Raji (cell line): ENCODE data around the gene WDPCP.

Experiments
- POLR2A ChIP-seq: IDR thresholded peaks from 2 replicates; pipeline ENCODE4 v1.6.1; 2011; ENCODE audit warnings: low read depth, low read length, control low read depth; ENCODE audit not compliant: insufficient read depth

WDPCP gene

GRCh38 chr2:63438181-63438580 lies 150.1 kb downstream of the WDPCP start:
- no peak for TF ChIP-seq POLR2A

DNA sequence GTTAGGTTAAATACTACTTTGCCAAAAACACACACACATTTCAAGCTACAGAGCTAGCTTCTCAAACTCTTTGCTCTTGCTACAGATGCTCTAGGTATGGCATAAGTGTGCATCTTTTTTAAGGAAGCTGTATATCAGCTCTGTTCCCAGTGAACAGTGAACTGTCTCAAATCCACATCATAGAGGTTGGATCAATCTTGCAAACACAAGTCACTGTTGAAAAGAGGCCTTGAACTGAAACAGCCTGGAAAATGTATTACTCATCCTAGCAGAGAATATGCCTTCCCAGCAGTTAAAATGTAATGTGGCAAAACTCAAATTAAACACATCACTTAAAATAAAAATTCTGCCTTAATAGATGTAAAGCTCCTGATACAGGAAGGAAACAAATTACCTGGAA lies 151.8 kb downstream of the WDPCP start:
- no peak for TF ChIP-seq POLR2A

DNA sequence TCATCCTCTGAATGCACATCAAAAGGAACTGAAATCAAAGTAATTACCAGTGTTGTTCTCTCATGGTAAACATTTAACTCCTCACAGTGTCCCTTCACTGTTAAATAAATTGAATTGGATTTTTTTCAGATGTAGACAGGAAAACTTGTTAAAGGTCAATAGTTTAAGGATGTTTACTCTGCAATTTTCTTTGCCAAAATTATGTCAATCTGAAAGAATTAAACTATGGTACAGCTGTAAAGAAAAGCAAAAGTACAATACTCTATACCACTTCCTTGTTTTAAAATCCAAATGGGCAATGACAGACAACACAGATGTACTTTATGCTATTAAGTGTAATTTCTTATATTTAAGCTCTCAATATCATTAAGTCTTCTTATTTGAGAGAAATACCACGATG lies 153.2 kb downstream of the WDPCP start:
- no peak for TF ChIP-seq POLR2A

DNA sequence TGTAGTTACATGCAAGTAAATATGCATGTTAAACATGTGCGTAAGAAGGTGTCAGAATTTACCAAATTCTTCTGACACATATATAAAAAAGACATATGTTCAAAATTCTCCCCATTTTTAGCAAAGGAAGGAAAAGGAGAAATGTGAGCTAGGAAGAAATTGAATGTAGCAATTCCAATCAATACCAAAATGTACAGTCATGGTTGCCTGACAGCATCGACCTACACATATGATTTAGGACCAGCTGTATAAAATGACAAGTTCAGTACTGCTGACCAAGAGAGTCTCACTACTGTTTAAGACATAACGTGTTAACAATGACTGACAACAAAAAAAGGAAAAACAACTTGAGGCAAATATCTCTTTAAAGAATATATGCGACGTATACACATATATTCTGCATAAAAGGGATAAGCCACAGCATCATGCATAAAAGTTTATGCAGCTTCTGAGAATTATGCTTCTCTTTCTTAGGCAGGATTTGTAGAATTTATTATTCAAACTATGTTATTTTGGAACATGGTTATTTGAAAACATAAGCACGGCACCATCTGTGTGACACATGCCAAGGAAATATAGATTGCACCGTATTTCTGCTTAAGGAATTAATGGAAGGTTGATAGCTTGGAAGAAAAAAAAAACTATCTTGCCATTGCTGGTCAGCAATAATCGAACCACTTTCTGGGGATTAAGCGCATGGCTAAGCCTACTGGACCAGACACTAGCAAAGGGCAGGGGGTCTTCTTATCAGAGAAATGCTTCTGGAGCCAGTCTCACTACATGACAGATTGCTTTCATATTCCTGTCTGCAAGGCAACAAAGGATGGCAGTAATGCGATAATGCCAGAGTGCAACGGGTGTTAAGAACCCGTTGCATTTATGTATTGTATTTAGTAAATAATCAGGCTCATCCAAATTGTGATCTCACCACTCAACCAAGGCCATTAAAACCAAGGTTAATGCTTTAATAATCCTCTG lies 154.0 kb downstream of the WDPCP start:
- no peak for TF ChIP-seq POLR2A

DNA sequence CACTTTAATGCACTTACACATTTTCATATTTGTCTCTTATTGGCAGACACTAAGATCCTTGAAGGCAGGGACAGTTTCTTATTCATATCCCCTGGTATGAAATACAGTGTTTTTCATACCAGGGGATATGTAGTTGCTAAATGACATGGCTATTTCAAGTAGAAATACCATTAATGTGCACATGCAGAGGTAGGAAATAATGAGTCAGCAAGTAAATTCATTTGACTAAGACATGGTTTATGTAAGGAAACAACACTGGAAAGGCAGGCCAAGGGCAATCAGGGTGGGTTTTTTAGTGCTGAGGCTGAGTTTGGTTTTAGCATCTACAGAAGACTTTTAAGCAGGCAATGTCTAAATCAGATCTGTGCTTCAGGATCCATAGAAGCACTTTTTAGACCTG lies 155.9 kb downstream of the WDPCP start:
- TF ChIP-seq POLR2A = no peak

DNA sequence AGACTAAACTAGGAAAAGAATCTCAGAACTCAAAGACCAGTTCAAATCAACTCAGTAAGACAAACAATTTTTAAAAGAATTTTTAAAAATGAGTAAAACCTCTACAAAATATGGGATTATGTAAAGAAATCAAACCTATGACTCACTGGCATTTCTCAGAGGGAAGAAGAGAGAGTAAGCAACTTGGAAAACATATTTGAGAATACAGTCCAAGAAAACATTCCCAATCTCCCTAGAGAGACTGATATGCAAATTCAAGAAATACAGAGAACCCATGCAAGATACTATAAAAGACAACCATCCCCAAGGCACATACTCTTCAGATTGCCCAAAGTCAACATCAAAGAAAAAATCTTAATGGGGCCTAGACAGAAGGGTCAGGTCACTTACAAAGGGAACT lies 162.7 kb downstream of the WDPCP start:
- no peak for TF ChIP-seq POLR2A

- no peak for TF ChIP-seq POLR2A
Observed at GRCh38 chr2:63425079-63425416, 163.2 kb downstream of the WDPCP start.

- TF ChIP-seq POLR2A = no peak
Observed at GRCh38 chr2:63424329-63425078, 163.8 kb downstream of the WDPCP start.

DNA sequence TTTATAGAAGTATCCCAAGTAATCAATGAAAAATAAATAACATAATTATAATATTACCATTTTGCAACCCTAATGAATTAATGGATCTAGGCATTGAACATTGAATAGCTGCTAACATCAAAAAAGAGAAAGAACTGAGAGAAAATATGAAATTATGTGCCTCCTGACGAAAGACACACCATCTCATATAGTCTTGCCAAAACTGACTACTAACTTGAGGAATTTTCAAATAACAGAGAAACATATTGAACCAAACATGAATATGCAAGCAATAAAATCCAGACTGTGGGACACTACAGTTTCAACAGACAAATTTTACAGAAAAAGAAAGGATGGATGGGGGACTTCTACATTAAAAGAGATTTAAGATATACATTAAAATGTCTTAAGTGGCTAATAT lies 165.7 kb downstream of the WDPCP start:
- TF ChIP-seq POLR2A = no peak

DNA sequence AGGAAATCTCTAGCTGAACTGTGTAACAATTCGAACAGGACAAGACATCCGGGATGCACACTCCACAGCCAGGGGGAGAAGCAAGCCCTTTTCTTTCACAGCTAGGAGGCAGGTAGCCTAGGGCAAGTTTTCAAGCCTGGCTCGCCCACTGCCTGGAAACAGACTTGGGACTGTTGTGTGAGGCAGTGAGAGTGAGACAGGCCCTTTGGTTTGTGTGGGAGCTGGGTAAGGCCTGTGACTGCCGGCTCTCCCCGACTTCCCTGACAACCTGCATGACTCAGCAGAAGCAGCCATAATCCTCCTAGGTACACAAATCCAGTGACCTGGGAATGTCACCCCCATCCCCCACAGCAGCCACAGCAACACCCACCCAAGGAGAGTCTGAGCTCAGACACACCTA lies 179.7 kb downstream of the WDPCP start:
- TF ChIP-seq POLR2A = no peak

DNA sequence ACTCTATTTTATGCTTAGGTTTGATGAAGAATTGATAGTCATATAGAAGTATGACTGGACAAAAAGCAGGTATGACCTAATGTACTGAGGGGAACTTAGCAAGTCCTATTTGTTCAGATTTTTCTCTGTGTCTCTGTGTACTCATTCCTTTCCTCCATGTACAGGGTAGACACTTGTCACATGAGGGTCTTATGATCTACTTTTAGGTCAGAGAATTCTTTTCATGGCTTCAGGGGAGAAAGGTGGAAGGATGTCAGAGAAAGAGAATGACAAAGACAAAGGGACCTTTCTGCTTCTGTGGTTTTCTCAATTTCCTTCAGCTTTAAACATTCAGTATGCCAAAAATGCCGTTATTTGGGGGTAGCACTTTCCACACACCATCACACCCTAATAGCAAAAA lies 181.6 kb downstream of the WDPCP start:
- TF ChIP-seq POLR2A = no peak

GRCh38 chr2:63403820-63404219 lies 184.5 kb downstream of the WDPCP start:
- TF ChIP-seq POLR2A = no peak

DNA sequence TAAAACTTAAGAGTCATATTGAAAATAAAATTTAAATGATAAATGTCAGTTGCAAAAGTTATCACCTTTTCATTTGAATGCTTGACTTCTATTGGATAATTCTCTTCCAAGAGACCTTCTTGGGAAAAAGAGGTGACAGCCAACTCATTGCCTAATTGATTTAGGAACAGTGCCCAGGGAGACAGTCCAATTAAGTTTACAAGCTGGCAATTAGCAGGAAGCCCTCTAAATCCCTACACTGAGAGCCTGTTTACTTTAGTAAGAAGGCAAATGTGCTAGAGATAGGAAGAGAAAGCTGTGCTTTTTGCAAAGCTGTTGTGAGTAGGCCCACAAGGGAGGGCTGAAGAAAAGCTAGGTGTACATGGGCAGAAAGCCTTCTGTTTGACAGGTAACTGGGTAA lies 189.1 kb downstream of the WDPCP start:
- no peak for TF ChIP-seq POLR2A

- no peak for TF ChIP-seq POLR2A
Observed at GRCh38 chr2:63379451-63379850, 208.8 kb downstream of the WDPCP start.

DNA sequence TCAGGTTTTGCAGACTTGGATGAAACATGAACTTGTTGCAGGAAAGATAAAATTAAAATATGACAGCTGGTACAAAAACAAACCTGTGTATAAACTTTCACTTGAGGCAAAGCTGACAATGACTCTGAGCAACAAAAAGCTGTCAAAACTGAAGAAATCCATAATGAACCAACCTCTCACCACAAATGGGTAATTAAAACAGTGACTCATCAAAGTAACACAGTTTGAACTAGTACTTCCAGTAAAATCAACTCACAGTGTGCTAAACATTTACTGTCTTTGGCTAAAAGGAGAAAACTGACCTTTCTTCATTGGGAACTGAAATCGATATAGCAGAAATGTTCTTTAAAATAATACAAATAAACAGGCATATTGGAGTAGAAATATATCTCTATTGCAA lies 209.7 kb downstream of the WDPCP start:
- no peak for TF ChIP-seq POLR2A

- TF ChIP-seq POLR2A = no peak
Observed at GRCh38 chr2:63374341-63374740, 213.9 kb downstream of the WDPCP start.

DNA sequence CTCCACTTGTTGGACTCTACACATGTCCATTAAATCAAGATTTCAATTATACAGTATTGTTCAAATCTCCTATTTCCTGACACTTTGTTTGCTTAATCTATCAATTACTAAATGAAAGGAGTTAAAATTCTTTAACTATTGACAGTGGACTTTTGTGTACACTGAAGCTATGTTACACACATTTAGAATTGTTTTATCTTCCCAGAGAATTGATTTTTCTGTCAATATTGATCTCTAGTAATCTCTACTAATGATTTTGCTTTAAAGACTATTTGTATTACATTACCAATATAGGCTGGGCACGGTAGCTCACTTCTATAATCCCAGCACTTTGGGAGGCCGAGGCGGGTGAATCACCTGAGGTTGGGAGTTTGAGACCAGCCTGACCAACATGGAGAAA lies 215.7 kb downstream of the WDPCP start:
- TF ChIP-seq POLR2A = no peak

GRCh38 chr2:63369146-63369545 lies 219.1 kb downstream of the WDPCP start:
- TF ChIP-seq POLR2A = no peak
